ENCODE data around the gene POLR1C.
"Not testable (repeated sequence)": the region's sequence is repeated elsewhere in the genome, so short reads cannot be mapped to it uniquely, and the experiment has no call there.

The POLR1C gene

GRCh38 chr6:43524483-43524961, 7.6 kb downstream of the POLR1C start:
- no peaks in the 10 kb centered on the region for H3K4me1 ChIP-seq (ENCODE audit: insufficient read depth, low read length, poor library complexity, severe bottlenecking)
- H3K36me3 ChIP-seq (ENCODE audit: insufficient read depth, low read length) = peaks cover 98% of the 10 kb centered on the region; the same call in 1 of the 2 replicates
- no peak overlapping the region for H3K9ac ChIP-seq (ENCODE audit: low read depth, low read length, poor library complexity, severe bottlenecking)
- H3K4me2 ChIP-seq (ENCODE audit: low read depth, low read length, poor library complexity, severe bottlenecking) = no peak overlapping the region
- peaks cover 7% of the 10 kb centered on the region; the same call in 1 of the 2 replicates for H3K79me2 ChIP-seq (ENCODE audit: insufficient read depth, low read length)
- TF ChIP-seq EZH2phosphoT487 (IDR thresholded peaks at IDR 0.05; ENCODE audit: borderline replicate concordance) = no peak
- TF ChIP-seq, protein P1, sequence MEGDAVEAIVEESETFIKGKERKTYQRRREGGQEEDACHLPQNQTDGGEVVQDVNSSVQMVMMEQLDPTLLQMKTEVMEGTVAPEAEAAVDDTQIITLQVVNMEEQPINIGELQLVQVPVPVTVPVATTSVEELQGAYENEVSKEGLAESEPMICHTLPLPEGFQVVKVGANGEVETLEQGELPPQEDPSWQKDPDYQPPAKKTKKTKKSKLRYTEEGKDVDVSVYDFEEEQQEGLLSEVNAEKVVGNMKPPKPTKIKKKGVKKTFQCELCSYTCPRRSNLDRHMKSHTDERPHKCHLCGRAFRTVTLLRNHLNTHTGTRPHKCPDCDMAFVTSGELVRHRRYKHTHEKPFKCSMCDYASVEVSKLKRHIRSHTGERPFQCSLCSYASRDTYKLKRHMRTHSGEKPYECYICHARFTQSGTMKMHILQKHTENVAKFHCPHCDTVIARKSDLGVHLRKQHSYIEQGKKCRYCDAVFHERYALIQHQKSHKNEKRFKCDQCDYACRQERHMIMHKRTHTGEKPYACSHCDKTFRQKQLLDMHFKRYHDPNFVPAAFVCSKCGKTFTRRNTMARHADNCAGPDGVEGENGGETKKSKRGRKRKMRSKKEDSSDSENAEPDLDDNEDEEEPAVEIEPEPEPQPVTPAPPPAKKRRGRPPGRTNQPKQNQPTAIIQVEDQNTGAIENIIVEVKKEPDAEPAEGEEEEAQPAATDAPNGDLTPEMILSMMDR (conservative IDR thresholded peaks at IDR 0.05; ENCODE audit: low read length) = no peak
- no peak overlapping the region for H2AFZ ChIP-seq (ENCODE audit: low read length)
- no peaks in the 10 kb centered on the region for H3K27me3 ChIP-seq (ENCODE audit: insufficient read depth, low read length, poor library complexity, severe bottlenecking)
- H4K20me1 ChIP-seq (ENCODE audit: insufficient read depth, low read length, poor library complexity, severe bottlenecking) = no peaks in the 10 kb centered on the region
- no peak overlapping the region for H3K4me3 ChIP-seq (ENCODE audit: low read length, poor library complexity, severe bottlenecking)
- H3K9me3 ChIP-seq (ENCODE audit: insufficient read depth, low read depth, low read length) = no peaks in the 10 kb centered on the region
- no peaks in the 10 kb centered on the region for H3K9me2 ChIP-seq (replicated peaks; ENCODE audit: low read depth, low read length)
- H3F3A ChIP-seq (ENCODE audit: low read depth) = no peaks in the 10 kb centered on the region

GRCh38 chr6:43532201-43532600, 15.3 kb downstream of the POLR1C start:
- no peak overlapping the region for H3K4me2 ChIP-seq (ENCODE audit: low read depth, low read length, poor library complexity, severe bottlenecking)
- no peak for TF ChIP-seq EZH2phosphoT487 (IDR thresholded peaks at IDR 0.05; ENCODE audit: borderline replicate concordance)
- TF ChIP-seq, protein P1 (conservative IDR thresholded peaks at IDR 0.05; ENCODE audit: low read length) = no peak
- peaks cover 62% of the 10 kb centered on the region for H3K36me3 ChIP-seq (ENCODE audit: insufficient read depth, low read length)
- no peak overlapping the region for H3K4me3 ChIP-seq (ENCODE audit: low read length, poor library complexity, severe bottlenecking)
- H3K4me1 ChIP-seq (ENCODE audit: insufficient read depth, low read length, poor library complexity, severe bottlenecking) = no peaks in the 10 kb centered on the region
- no peak overlapping the region for H3K9ac ChIP-seq (ENCODE audit: low read depth, low read length, poor library complexity, severe bottlenecking)
- no peaks in the 10 kb centered on the region for H3K9me2 ChIP-seq (replicated peaks; ENCODE audit: low read depth, low read length)
- no peaks in the 10 kb centered on the region for H3K79me2 ChIP-seq (ENCODE audit: insufficient read depth, low read length)
- no peaks in the 10 kb centered on the region for H3K9me3 ChIP-seq (ENCODE audit: insufficient read depth, low read depth, low read length)
- H3K27me3 ChIP-seq (ENCODE audit: insufficient read depth, low read length, poor library complexity, severe bottlenecking) = no peaks in the 10 kb centered on the region
- H4K20me1 ChIP-seq (ENCODE audit: insufficient read depth, low read length, poor library complexity, severe bottlenecking) = no peaks in the 10 kb centered on the region
- no peak overlapping the region for H2AFZ ChIP-seq (ENCODE audit: low read length)
- H3F3A ChIP-seq (ENCODE audit: low read depth) = no peaks in the 10 kb centered on the region

DNA sequence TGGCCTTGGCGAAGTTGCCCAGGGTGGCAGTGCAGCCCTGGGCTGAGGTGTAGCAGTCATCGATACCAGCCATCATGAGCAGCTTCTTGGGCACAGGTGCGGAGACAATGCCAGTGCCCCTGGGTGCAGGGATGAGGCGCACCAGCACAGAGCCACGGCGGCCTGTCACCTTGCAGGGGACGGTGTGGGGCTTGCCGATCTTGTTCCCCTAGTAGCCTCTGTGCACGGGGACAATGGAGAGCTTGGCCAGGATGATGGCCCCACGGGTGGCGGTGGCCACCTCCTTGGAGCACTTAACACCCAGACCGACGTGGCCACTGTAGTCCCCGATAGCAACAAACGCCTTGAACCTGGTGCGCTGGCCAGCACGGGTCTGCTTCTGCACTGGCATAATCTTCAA, 22.1 kb downstream of the POLR1C start:
- H3K9me2 ChIP-seq (replicated peaks; ENCODE audit: low read depth, low read length); H3K4me3 ChIP-seq (ENCODE audit: low read length, poor library complexity, severe bottlenecking); H3K4me1 ChIP-seq (ENCODE audit: insufficient read depth, low read length, poor library complexity, severe bottlenecking); H3K27me3 ChIP-seq (ENCODE audit: insufficient read depth, low read length, poor library complexity, severe bottlenecking); H3K4me2 ChIP-seq (ENCODE audit: low read depth, low read length, poor library complexity, severe bottlenecking); H2AFZ ChIP-seq (ENCODE audit: low read length); H3F3A ChIP-seq (ENCODE audit: low read depth); H4K20me1 ChIP-seq (ENCODE audit: insufficient read depth, low read length, poor library complexity, severe bottlenecking); H3K9me3 ChIP-seq (ENCODE audit: insufficient read depth, low read depth, low read length); H3K9ac ChIP-seq (ENCODE audit: low read depth, low read length, poor library complexity, severe bottlenecking); H3K79me2 ChIP-seq (ENCODE audit: insufficient read depth, low read length): not testable (repeated sequence)
- H3K36me3 ChIP-seq (ENCODE audit: insufficient read depth, low read length) = peaks cover 38% of the 10 kb centered on the region

DNA sequence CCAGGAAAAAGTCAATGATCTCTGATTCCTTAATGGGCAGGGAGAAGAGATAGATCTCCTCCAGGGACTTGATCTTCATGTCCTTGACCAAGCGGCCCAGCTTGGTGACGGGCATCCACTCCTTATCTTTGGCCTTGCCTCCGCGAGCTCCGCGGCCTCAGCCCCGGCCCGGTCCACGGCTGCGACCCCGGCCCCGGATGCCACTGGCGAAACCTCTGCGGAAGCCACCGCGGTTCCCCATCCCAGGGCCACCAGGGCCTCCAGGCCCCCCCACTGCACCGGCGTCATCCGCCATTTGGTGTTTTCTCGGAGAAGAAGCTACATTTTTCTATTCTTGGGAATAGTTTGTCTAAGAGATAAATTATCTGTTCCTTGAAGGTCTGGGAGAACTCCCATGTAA, 22.5 kb downstream of the POLR1C start:
- H3K36me3 ChIP-seq (ENCODE audit: insufficient read depth, low read length) = peaks cover 42% of the 10 kb centered on the region

More for the DNA sequence above, 22.5 kb downstream of the POLR1C start:
- H3F3A ChIP-seq (ENCODE audit: low read depth); H3K27me3 ChIP-seq (ENCODE audit: insufficient read depth, low read length, poor library complexity, severe bottlenecking); H3K9me2 ChIP-seq (replicated peaks; ENCODE audit: low read depth, low read length); H2AFZ ChIP-seq (ENCODE audit: low read length); H3K4me2 ChIP-seq (ENCODE audit: low read depth, low read length, poor library complexity, severe bottlenecking); H4K20me1 ChIP-seq (ENCODE audit: insufficient read depth, low read length, poor library complexity, severe bottlenecking); H3K4me3 ChIP-seq (ENCODE audit: low read length, poor library complexity, severe bottlenecking); H3K4me1 ChIP-seq (ENCODE audit: insufficient read depth, low read length, poor library complexity, severe bottlenecking); H3K9me3 ChIP-seq (ENCODE audit: insufficient read depth, low read depth, low read length); H3K79me2 ChIP-seq (ENCODE audit: insufficient read depth, low read length); H3K9ac ChIP-seq (ENCODE audit: low read depth, low read length, poor library complexity, severe bottlenecking): not testable (repeated sequence)
